Left colon (tissue), 2 donors: ENCODE results near the gene RPL3. TPM values are rescaled to one million over a fixed set of nuclear protein-coding genes. Genes with fewer than 3 reads are reported as not detected.
A peak's percentile ranks its signal among the peaks of the same experiment; 100 is the strongest.
"Not testable (repeated sequence)": the region's sequence is repeated elsewhere in the genome, so short reads cannot be mapped to it uniquely, and the experiment has no call there.

Experiments used
- ATAC-seq: fragments of 200-7000 bp; cut with Tn5 transposase; one replicate; pipeline ENCODE4 v1.9.1; 2020; ENCODE audit warnings: mild to moderate bottlenecking, moderate library complexity
- DNase-seq, 2 donors: peaks; one replicate each; pipeline ENCODE4 v3.0.0-alpha.2; 2020
- intact Hi-C, 2 donors: fragments of 100-400 bp; cut with DNase I in 1 of 2; cut with micrococcal nuclease in 1 of 2; formaldehyde crosslinking; loops; one replicate each; pipeline versions ENCODE4 v1.11.2 to v1.14.0; 2022; cut with DNase I, micrococcal nuclease
- long read RNA-seq: library from polyadenylated mRNA; unstranded; transcript quantifications from one replicate; pipeline ENCODE4 v2.0.0, GENCODE V29; 2021
- total RNA-seq, 2 donors: library from RNA; stranded (reverse); fragmentation: NEBNext Ultra II Directional; extraction: Animal tissue kit (Norgen Biotek cat#: 25700); gene quantifications; one replicate each; pipeline ENCODE4 v1.2.1, GENCODE V29; 2021
- donor health status: DM: no; HTN: no; CAD: no.
- donor health status: DM: yes; HTN: yes; CAD: no.

RPL3 gene
- 1,000 to 10,000 TPM; 1,637 to 1,665 TPM for total RNA-seq
- long read RNA-seq, transcript RPL3-202 (9 exons, 1,289 nt) = minor isoform, 114 of 3,209 reads
- long read RNA-seq, transcript RPL3-201 (10 exons, 1,442 nt) = major isoform, 3,005 of 3,209 reads
- long read RNA-seq, partial matches to known transcripts = 56 of 3,209 reads
- long read RNA-seq, other reads (novel, unspliced or antisense) = 34 of 3,209 reads

DNA sequence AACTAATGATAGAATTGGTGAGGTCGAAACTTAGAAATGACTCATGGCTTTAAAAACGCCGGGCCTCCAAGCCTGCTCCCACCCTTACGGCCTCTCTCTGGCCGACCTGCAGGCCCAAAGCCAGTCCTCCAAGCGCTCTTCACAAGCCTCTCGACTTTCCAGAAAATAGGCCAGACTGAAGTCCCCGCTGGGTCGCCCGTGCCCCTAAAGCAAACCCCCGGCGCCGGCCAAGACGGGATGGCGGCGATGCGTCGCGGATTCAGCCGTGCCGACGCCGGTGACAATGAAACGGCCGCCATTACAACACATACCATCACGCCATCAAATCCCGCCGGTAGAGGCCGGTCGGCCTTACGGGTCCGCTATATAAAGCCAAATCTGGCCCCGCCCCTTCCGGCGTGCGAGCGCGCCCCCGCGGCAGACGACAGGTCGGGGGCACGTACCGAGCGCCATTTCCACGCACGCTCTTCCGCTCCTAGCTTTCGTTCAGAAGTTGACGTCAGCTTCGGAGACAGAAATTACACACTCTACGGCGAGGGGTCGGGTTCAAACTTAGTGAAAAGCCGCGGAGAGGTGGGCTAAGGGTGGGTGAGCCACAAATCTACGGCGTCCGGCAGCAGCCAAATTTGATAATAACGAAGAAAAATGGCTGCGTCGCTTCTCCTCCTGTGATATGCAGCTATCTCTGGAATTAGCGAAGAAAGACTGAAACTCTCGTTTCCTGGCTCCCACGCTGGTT lies at the start of gene RPL3:
RPL3 (minus strand) TSS at position 340 of the 739 bp plus-strand sequence; CDS start at position 314, 26 bp downstream.
- intact Hi-C loops = loop anchor here in 1 of 2 donors (5.0 kb wide), 1 partner anchor 147 kb away; no protein-coding TSS in a partner anchor
- DNase-seq (peak; percentile 95 to 98), ATAC-seq (peak; percentile 82)

DNA sequence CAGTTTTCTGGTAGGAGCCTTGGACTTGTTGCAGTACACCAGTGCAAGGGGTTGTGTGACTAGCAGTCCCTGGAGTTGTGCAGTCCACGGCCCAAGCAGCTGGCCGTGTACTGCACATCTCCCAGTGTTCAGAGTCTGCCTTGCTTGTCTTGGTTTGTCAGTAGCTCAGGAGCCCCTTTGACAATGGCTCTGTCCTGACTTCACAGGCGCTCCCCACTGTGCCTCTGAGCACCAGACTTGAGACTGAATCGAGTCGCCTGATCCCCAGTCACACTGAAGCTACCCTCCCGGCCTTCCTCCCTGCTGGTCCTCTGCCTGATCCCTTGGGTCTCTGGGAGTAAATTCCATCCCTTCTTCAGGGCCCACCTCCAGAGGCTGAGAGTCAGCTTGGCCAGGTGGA lies 49.8 kb upstream of the RPL3 start:
- intact Hi-C loops = no loop called here
- ATAC-seq (no peak), DNase-seq (no peak)

GRCh38 chr22:39368461-39368911 lies 49.1 kb upstream of the RPL3 start:
- intact Hi-C loops = no loop called here
- DNase-seq (no peak), ATAC-seq (no peak)

DNA sequence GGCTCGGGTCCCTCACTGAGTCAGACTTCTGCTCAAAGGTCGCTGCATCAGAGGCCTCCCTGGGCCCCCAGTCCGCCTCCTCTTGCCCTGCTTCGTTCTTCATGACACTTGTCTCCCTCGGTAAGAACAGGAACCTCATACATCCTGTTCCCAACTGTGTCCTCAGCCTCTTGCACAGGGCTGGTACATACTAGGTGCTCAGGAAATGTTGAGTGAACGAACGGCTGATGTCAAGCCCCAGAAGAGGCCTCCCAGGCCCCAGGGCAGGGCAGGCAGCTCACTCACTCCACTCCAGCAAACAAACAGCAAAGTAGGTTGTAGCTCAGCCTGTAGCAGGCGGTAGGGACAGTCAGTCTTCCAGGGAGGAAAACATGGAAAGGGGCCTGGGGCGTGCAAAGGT lies 47.6 kb upstream of the RPL3 start:
- intact Hi-C loops = no loop called here
- ATAC-seq = no peak
- no peak for DNase-seq

GRCh38 chr22:39365492-39365780 lies 46.0 kb upstream of the RPL3 start:
- DNase-seq (no peak), ATAC-seq (no peak)
- intact Hi-C loops = no loop called here

- intact Hi-C loops = no loop called here
- DNase-seq = no peak
- no peak for ATAC-seq
These were observed 45.5 kb upstream of the RPL3 start for GRCh38 chr22:39364714-39365491.

DNA sequence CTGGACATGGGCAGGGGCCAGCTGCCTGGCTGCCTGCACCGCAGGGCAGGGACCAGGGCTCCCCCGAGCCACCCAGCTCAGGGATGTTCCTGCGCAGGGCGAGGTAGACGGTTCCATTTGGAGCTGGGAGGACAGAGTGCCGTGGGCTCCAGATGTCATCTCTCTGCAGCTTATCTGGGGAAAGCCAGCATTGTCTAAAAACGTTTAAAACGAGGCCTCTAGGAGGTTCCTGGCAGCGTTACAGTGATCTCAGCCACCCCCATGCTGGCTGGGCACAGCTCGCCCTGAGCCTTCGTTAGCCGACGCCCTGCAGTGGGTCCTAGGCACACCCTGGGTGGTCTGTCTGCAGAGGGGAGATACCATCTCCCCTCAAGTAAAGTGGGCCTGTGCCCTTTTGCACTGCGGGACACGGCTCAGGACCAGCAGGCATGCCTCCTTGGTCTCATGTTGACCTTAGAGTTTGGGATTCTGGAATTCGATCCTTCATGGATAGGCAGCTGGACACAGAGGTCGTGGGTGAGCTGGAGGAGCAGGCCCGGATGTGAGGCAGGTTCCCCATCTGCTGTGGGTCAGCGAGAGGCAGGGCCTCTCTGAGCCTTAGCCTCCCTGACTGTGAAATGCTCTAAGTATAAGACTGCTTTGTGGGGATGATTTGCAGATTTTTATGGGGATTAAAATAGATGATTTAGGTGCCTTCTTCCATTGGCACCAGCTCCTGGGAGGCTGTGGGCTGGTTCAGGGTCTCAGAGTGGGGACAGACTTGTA lies 44.5 kb upstream of the RPL3 start:
- DNase-seq = no peak
- intact Hi-C loops = no loop called here
- ATAC-seq = no peak

- DNase-seq = no peak
- intact Hi-C loops = no loop called here
- no peak for ATAC-seq
These were observed 43.5 kb upstream of the RPL3 start for GRCh38 chr22:39362932-39363331.

DNA sequence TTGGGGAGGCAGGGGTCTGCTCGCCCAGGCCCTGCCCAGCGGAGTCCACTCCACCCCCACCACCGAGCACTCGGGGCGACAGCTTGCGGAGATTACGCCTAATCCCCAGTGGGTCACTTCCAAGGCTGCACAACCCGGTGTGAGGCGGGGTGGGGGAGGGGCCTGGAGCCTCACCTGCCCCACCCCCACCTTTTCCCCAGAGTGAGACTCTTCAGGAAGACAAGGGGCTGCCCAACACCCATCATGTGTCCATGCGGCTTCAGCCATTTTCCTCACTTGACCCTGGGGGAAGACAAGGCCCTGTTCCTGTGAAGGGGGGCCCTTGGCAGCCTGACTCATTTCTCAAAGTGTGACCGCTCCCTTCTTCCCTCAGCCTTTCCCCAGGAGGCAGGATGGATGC lies 42.8 kb upstream of the RPL3 start:
- intact Hi-C loops = no loop called here
- DNase-seq (no peak), ATAC-seq (no peak)

DNA sequence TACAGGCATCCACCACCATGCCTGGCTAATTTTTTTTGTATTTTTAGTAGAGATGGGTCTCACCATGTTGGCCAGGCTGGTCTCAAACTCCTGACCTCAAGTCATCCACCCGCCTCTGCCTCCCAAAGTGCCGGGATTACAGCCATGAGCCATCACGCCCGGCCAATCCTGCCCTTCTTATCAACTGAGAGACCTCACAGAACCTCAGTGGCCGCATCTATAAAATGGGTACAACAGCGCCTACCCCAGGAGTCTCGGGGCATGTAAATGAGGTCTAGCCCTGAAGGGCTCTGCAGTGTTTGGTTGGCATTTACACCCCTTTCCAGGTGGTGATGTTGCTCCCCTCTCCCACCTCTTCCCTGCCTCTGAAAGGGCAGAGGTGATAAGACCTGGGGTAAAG lies 42.1 kb upstream of the RPL3 start:
- ATAC-seq = no peak
- no peak for DNase-seq
- intact Hi-C loops = no loop called here

DNA sequence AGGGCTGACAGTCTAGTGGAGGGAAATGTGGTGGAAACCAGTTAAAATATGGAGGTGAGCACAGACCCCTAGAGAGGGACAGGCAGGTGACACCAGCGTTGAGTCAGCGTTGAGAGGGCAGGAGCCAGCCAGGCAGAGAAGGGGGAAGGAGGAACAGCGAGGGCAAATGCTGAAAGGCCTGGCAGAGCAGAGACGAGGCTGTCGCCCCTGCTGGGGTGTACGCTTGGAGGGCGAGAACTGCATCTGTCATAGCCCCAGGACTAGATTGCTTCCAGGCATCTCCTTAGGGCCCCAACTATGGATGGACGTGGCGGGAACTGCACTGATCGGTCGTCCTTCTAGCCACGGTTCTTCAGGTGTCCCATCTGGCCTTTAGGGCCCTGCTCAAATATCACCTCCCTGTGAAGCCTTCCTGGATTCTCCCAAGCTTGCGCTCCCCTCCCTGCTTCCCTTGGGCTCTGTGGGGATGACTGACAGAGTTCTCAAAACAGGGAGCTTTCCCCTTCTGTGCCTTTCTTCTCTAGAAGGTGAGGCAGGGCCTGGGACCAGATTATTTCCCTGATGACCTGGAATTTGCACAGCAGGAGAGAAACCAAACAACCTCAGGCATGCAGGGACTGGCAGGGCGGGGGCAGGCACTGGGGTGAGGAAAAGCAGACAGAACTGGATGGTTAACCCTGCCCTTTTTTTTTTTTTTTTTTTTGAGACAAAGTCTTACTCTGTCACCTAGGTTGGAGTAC lies 41.4 kb upstream of the RPL3 start:
- intact Hi-C loops = no loop called here
- no peak for ATAC-seq
- DNase-seq = no peak

GRCh38 chr22:39360242-39360641 lies 40.8 kb upstream of the RPL3 start:
- DNase-seq (no peak), ATAC-seq (no peak)
- intact Hi-C loops = no loop called here

- intact Hi-C loops = no loop called here
- ATAC-seq (no peak), DNase-seq (no peak)
These were observed 40.3 kb upstream of the RPL3 start for GRCh38 chr22:39359659-39360195.

DNA sequence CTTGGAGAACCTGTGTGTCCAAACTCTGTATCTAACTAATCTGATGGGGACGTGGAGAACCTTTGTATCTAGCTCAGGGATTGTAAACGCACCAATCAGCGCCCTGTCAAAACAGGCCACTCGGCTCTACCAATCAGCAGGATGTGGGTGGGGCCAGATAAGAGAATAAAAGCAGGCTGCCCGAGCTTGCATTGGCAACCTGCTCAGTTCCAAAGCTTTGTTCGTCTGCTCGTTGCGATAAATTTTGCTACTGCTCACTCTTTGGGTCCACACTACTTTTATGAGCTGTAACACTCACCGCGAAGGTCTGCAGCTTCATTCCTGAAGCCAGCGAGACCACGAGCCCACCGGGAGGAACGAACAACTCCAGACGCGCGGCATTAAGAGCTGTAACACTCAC lies 38.8 kb upstream of the RPL3 start:
- DNase-seq, ATAC-seq, intact Hi-C loops: not testable (repeated sequence)

DNA sequence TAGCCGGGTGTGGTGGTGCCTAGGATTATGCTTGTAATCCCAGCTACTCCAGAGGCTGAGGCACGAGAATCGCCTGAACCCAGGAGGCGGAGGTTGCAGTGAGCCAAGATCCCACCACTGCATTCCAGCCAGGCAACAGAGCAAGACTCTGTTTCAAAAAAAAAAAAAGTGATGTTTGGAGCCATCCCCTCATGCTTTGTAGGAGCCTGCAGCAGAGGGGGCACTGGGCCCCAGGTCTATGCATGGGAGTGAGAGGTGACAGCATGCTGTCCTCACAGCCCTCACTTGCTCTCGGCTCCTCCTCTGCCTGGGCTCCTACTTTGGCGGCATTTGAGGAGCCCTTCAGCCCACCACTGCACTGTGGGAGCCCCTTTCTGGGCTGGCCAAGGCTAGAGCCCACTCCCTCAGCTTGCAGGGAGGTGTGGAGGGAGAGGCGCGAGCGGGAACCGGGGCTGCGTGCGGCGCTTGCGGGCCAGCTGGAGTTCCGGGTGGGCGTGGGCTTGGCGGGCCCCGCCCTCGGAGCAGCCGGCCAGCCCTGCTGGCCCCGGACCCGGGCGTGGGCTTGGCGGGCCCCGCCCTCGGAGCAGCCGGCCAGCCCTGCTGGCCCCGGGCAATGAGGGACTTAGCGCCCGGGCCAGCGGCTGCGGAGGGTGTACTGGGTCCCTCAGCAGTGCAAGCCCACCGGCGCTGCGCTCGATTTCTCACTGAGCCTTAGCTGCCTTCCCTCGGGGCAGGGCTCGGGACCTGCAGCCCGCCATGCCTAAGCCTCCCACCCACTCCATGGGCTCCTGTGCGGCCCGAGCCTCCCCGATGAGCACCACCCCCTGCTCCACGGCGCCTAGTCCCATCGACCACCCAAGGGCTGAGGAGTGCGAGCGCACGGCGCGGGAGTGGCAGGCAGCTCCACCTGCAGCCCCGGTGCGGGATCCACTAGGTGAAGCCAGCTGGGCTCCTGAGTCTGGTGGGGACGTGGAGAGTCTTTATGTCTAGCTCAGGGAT lies 38.0 kb upstream of the RPL3 start:
- ATAC-seq, intact Hi-C loops, DNase-seq: not testable (repeated sequence)

GRCh38 chr22:39356464-39356863 lies 37.0 kb upstream of the RPL3 start:
- peak; percentile 25 for ATAC-seq
- no peak for DNase-seq

DNA sequence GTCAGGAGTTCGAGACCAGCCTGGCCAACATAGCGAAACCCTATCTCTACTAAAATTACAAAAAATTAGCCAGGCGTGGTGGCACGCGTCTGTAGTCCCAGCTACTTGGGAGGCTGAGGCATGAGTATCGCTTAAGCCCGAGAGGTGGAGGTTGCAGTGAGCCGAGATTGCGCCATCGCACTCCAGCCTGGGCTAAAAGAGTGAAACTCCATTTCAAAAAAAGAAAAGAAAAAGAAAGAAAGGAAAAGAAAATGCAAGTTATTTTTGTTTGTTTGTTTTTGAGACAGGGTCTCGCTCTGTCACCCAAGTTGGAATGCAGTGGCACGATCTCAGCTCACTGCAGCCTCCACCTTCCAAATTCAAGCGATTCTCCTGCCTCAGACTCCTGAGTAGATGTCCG lies 36.4 kb upstream of the RPL3 start:
- intact Hi-C loops, ATAC-seq, DNase-seq: not testable (repeated sequence)

More at GRCh38 chr22:39356464-39356863, 37.0 kb upstream of the RPL3 start:
- intact Hi-C loops = no loop called here
